PC-9 (cell line): ENCODE data around the gene DNAJC15. TPM values are rescaled to one million over a fixed set of nuclear protein-coding genes. Genes with fewer than 3 reads are reported as not detected.
A peak's percentile ranks its signal among the peaks of the same experiment; 100 is the strongest.

Source experiments
- BruUV-seq: library from RNA; stranded (reverse); fragments of 400-500 nt; replicated peaks from 2 replicates; lab custom pipeline; 2021; lab: Mats Ljungman, UMichigan
- CTCF ChIA-PET: fragments of 300-600 bp; sonication (Branson Sonifier 250); formaldehyde crosslinking; loops from one replicate; lab custom pipeline; 2022; ENCODE audit warnings: antibody characterized with exemption; lab: Charles Lee
- POLR2A ChIA-PET: fragments of 300-600 bp; sonication (Branson Sonifier 250); formaldehyde crosslinking; loops from one replicate; lab custom pipeline; 2022; ENCODE audit warnings: antibody characterized with exemption; ENCODE audit not compliant: unreplicated experiment; lab: Charles Lee
- DNase-seq, 2 experiments: peaks; one replicate each; pipeline versions ENCODE4 v3.0.0 to v3.0.0-alpha.2; 2015 to 2022; ENCODE audit warnings: mixed read lengths in 1 of 2
- H2AFZ ChIP-seq: fragments of 200-600 bp; sonication (generic); 2 replicates; pipeline ENCODE4 v1.8.1; 2017; ENCODE audit warnings: antibody characterized with exemption
- H3F3A ChIP-seq: fragments of 200-600 bp; sonication (generic); 2 replicates; pipeline ENCODE4 v1.8.1; 2017; ENCODE audit warnings: antibody characterized with exemption, mild to moderate bottlenecking, low read depth; ENCODE audit not compliant: insufficient read depth
- H3K27ac ChIP-seq: fragments of 200-600 bp; sonication (generic); 2 replicates; pipeline ENCODE4 v1.6.1; 2016; ENCODE audit warnings: mixed run types
- H3K27me3 ChIP-seq: fragments of 200-600 bp; sonication (generic); 2 replicates; pipeline ENCODE4 v1.6.1; 2016; ENCODE audit warnings: low read depth, mixed run types; ENCODE audit not compliant: insufficient read depth
- H3K36me3 ChIP-seq: fragments of 200-600 bp; sonication (generic); 2 replicates; pipeline ENCODE4 v1.6.1; 2016; ENCODE audit warnings: low read depth, mixed run types
- H3K4me1 ChIP-seq: fragments of 200-600 bp; sonication (generic); replicated peaks from 2 replicates; pipeline ENCODE4 v1.6.1; 2016; ENCODE audit warnings: mixed run types; ENCODE audit not compliant: insufficient read depth
- H3K4me2 ChIP-seq: fragments of 200-600 bp; sonication (generic); 2 replicates; pipeline ENCODE4 v1.6.1; 2017; ENCODE audit warnings: mixed run types
- H3K4me3 ChIP-seq: fragments of 200-600 bp; sonication (generic); 2 replicates; pipeline ENCODE4 v1.6.1; 2016; ENCODE audit warnings: mixed run types
- H3K79me2 ChIP-seq: fragments of 200-600 bp; sonication (generic); 2 replicates; pipeline ENCODE4 v1.6.1; 2017; ENCODE audit warnings: low read depth, mixed run types
- H3K9me2 ChIP-seq: fragments of 200-600 bp; sonication (generic); 2 replicates; pipeline ENCODE4 v1.8.1; 2017; ENCODE audit warnings: mild to moderate bottlenecking; ENCODE audit not compliant: insufficient read depth
- H3K9me3 ChIP-seq: fragments of 200-600 bp; sonication (generic); 2 replicates; pipeline ENCODE4 v1.8.1; 2016; ENCODE audit warnings: low read depth; ENCODE audit not compliant: insufficient read depth
- H4K20me1 ChIP-seq: fragments of 200-600 bp; sonication (generic); 2 replicates; pipeline ENCODE4 v1.8.1; 2017; ENCODE audit not compliant: insufficient read depth
- CTCF ChIP-seq: fragments of 200-600 bp; sonication (generic); conservative IDR thresholded peaks from 2 replicates; pipeline ENCODE4 v1.6.1; 2017; ENCODE audit warnings: mixed run types, antibody characterized with exemption, mild to moderate bottlenecking, moderate library complexity
- EZH2 ChIP-seq: fragments of 200-600 bp; sonication (generic); IDR thresholded peaks from 2 replicates; pipeline ENCODE4 v1.8.0; 2017; ENCODE audit warnings: antibody characterized with exemption, low read depth
- intact Hi-C: fragments of 100-400 bp; cut with micrococcal nuclease; formaldehyde crosslinking; loops from one replicate; pipeline ENCODE4 v1.10.0; 2022; ENCODE audit not compliant: unreplicated experiment
- total RNA-seq: library from RNA; stranded (reverse); gene quantifications from 2 replicates; pipeline ENCODE4 v1.2.3, GENCODE V29; 2021

The DNAJC15 gene
- total RNA-seq, 1 experiment from 2014 or later, result 14.8 TPM

- peaks cover 11% of the 10 kb centered on the region for H3K4me1 ChIP-seq
- TF ChIP-seq EZH2 (no peak), CTCF (no peak)
- intact Hi-C loops, result no loop called here
- no peaks in the 10 kb centered on the region for H4K20me1 ChIP-seq
- peak in 1 of 2 experiments; percentile 24 for DNase-seq
- peaks cover 4% of the 10 kb centered on the region; the same call in 1 of the 2 replicates for H3F3A ChIP-seq
- POLR2A ChIA-PET, result interaction anchor here (0.5 to 0.7 kb wide), 2 partner anchors 9 to 615 kb away, joined by 3 to 32 read pairs; no protein-coding TSS in a partner anchor
- no peaks in the 10 kb centered on the region for H3K27me3 ChIP-seq
- no peaks in the 10 kb centered on the region for H3K9me2 ChIP-seq
- H2AFZ ChIP-seq, result peak within 1 kb of the TSS; percentile 72; the same call in 1 of the 2 replicates
- H3K4me2 ChIP-seq, result peak within 1 kb of the TSS; percentile 55
- H3K27ac ChIP-seq, result no peak within 1 kb of the TSS
- H3K4me3 ChIP-seq, result peak within 1 kb of the TSS; percentile 36; the same call in 1 of the 2 replicates
- no peaks in the 10 kb centered on the region for H3K36me3 ChIP-seq
- no peaks in the 10 kb centered on the region for H3K79me2 ChIP-seq
- no TSS peak for BruUV-seq
- H3K9me3 ChIP-seq, result no peaks in the 10 kb centered on the region
- CTCF ChIA-PET, result interaction anchor here (0.5 to 1.0 kb wide), 3 partner anchors 24 to 190 kb away, joined by 3 to 12 read pairs (median 8); no protein-coding TSS in a partner anchor
Measured at GRCh38 chr13:42991898-42992763, 31.3 kb upstream of the DNAJC15 start, which contains the start of gene EPSTI1. EPSTI1 (minus strand) TSS chr13:42992241; CDS start chr13:42992165, 76 bp downstream.

DNA sequence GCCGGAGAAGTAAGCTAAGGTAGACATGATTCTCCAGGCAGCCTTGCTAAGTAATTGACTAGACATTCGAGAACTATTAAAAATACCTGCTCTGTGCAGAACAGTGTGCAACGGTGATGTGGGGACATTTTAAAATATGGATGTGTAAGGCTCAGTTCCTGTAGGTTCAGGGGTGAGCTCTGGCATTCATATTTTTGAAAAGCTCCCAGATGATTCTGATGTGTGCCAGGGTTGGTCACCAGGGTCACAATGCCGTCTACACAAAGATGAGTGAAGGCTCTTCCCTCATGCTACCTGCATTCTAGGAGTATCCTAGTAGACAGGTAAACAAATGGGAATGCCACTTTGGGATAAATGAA is 30.6 kb upstream of the DNAJC15 start:
- no peaks in the 10 kb centered on the region for H3K27me3 ChIP-seq
- peaks cover 6% of the 10 kb centered on the region; the same call in 1 of the 2 replicates for H3F3A ChIP-seq
- H3K4me2 ChIP-seq, result peak overlapping the region; percentile 55; the same call in 1 of the 2 replicates
- POLR2A ChIA-PET, result interaction anchor here (0.5 to 0.7 kb wide), 2 partner anchors 10 to 615 kb away, joined by 3 to 32 read pairs; no protein-coding TSS in a partner anchor
- H3K36me3 ChIP-seq, result no peaks in the 10 kb centered on the region
- no TSS peak for BruUV-seq
- H3K4me3 ChIP-seq, result no peak overlapping the region
- H3K9me3 ChIP-seq, result no peaks in the 10 kb centered on the region
- peaks cover 17% of the 10 kb centered on the region for H3K4me1 ChIP-seq
- H3K9me2 ChIP-seq, result no peaks in the 10 kb centered on the region
- no peak overlapping the region for H2AFZ ChIP-seq
- DNase-seq, result no peak
- H4K20me1 ChIP-seq, result no peaks in the 10 kb centered on the region
- no peaks in the 10 kb centered on the region for H3K79me2 ChIP-seq
- CTCF ChIA-PET, result interaction anchor here (0.5 to 1.0 kb wide), 3 partner anchors 16 to 36 kb away, joined by 3 to 8 read pairs (median 5); no protein-coding TSS in a partner anchor
- no peak overlapping the region for H3K27ac ChIP-seq
- TF ChIP-seq CTCF, result no peak
- no peak for TF ChIP-seq EZH2
- intact Hi-C loops, result no loop called here

- ChIA-PET CTCF (no interaction called here), POLR2A (no interaction called here)
- Histone ChIP-seq H3K4me1 (peaks cover 19% of the 10 kb centered on the region), H3K36me3 (no peaks in the 10 kb centered on the region), H3K4me3 (no peak overlapping the region), H2AFZ (no peak overlapping the region), H3K9me2 (no peaks in the 10 kb centered on the region), H3K27me3 (no peaks in the 10 kb centered on the region), H3K4me2 (no peak overlapping the region), H3K79me2 (no peaks in the 10 kb centered on the region), H3F3A (peaks cover 6% of the 10 kb centered on the region; the same call in 1 of the 2 replicates), H3K27ac (no peak overlapping the region), H4K20me1 (no peaks in the 10 kb centered on the region), H3K9me3 (no peaks in the 10 kb centered on the region)
- no peak for DNase-seq
- TF ChIP-seq CTCF (no peak), EZH2 (no peak)
- BruUV-seq, result no TSS peak
- intact Hi-C loops, result no loop called here
Measured at GRCh38 chr13:42994878-42995277, 28.5 kb upstream of the DNAJC15 start.
